B cell (primary cell): ENCODE results near the gene RAB11FIP3. TPM values are rescaled to one million over a fixed set of nuclear protein-coding genes. Genes with fewer than 3 reads are reported as not detected.

Source experiments
- ATAC-seq: fragments of 200-7000 bp; cut with Tn5 transposase; one replicate; pipeline ENCODE4 v1.10.0; 2021; ENCODE audit warnings: low read depth, mild to moderate bottlenecking, moderate number of reproducible peaks, moderate library complexity
- CTCF ChIA-PET: fragments of 350-600 bp; sonication (Branson Sonifier 250); formaldehyde crosslinking; loops from one replicate; lab custom pipeline; 2021; ENCODE audit warnings: antibody characterized with exemption, inconsistent platforms; lab: Charles Lee
- POLR2A ChIA-PET: fragments of 350-600 bp; sonication (Branson Sonifier 250); formaldehyde crosslinking; loops from one replicate; lab custom pipeline; 2021; ENCODE audit warnings: antibody characterized with exemption; lab: Charles Lee
- DNase-seq: peaks from one replicate; pipeline ENCODE4 v3.0.0; 2013
- H2AFZ ChIP-seq: 2 replicates; pipeline ENCODE4 v1.6.1; 2012; ENCODE audit warnings: mild to moderate bottlenecking, low read depth, low read length; ENCODE audit not compliant: insufficient read depth, poor library complexity, severe bottlenecking
- H3K27ac ChIP-seq, 2 donors: 1 replicate in 1 of 2; 2 replicates in 1 of 2; pipeline ENCODE4 v1.5.1; 2012 to 2013; ENCODE audit warnings: low read length in 2 of 2, mild to moderate bottlenecking in 2 of 2, moderate library complexity in 1 of 2
- H3K27me3 ChIP-seq, 4 experiments: fragments of 200-600 bp in 1 of 4; sonication (generic) in 1 of 4; replicated peaks in 1 of 4; 1 replicate in 2 of 4; 2 replicates in 2 of 4; pipeline versions ENCODE4 v1.6.1 to v1.7.0; 2013 to 2016; ENCODE audit warnings: low read length in 3 of 4, mild to moderate bottlenecking in 2 of 4, mixed read lengths in 1 of 4, moderate library complexity in 1 of 4; ENCODE audit not compliant: insufficient read depth in 4 of 4, control insufficient read depth in 3 of 4; ENCODE audit errors: control extremely low read depth in 1 of 4
- H3K36me3 ChIP-seq, 2 experiments: replicated peaks in 1 of 2; 1 replicate in 1 of 2; 2 replicates in 1 of 2; pipeline versions ENCODE4 v1.6.1 to v1.7.1; 2013; ENCODE audit warnings: low read length in 1 of 2; ENCODE audit not compliant: insufficient read depth in 2 of 2, control insufficient read depth in 1 of 2; ENCODE audit errors: control extremely low read depth in 1 of 2, extremely low read depth in 1 of 2
- H3K4me1 ChIP-seq, 2 donors: fragments of 200-600 bp in 1 of 2; sonication (generic) in 1 of 2; 1 replicate in 1 of 2; 2 replicates in 1 of 2; pipeline versions ENCODE4 v1.5.1 to v1.6.1; 2013 to 2017; ENCODE audit warnings: low read length in 2 of 2; ENCODE audit not compliant: control insufficient read depth in 2 of 2, insufficient read depth in 2 of 2
- H3K4me2 ChIP-seq: replicated peaks from 2 replicates; pipeline ENCODE3; 2012; ENCODE audit warnings: mild to moderate bottlenecking, low read depth, low read length; ENCODE audit not compliant: poor library complexity, severe bottlenecking
- H3K4me3 ChIP-seq, 5 experiments: fragments of 200-600 bp in 1 of 5; sonication (generic) in 1 of 5; 1 replicate in 3 of 5; 2 replicates in 2 of 5; pipeline versions ENCODE4 v1.5.1 to v1.7.0; 2011 to 2016; ENCODE audit warnings: low read length in 4 of 5, mild to moderate bottlenecking in 4 of 5, low read depth in 2 of 5, control low read depth in 1 of 5, moderate library complexity in 1 of 5; ENCODE audit not compliant: insufficient read depth in 1 of 5; ENCODE audit errors: control extremely low read depth in 1 of 5, extremely low read depth in 1 of 5
- H3K79me2 ChIP-seq: fragments of 200-600 bp; sonication (generic); one replicate; pipeline ENCODE4 v1.6.0; 2016; ENCODE audit warnings: low read length; ENCODE audit not compliant: control insufficient read depth, insufficient read depth
- H3K9ac ChIP-seq: fragments of 200-600 bp; sonication (generic); 2 replicates; pipeline ENCODE4 v1.6.1; 2017; ENCODE audit warnings: mild to moderate bottlenecking, low read length, moderate library complexity
- H3K9me3 ChIP-seq, 3 donors: one replicate each; pipeline versions ENCODE4 v1.6.1 to v1.7.1; 2013; ENCODE audit warnings: low read length in 2 of 3; ENCODE audit not compliant: control insufficient read depth in 2 of 3, insufficient read depth in 1 of 3; ENCODE audit errors: control extremely low read depth in 1 of 3
- H4K20me1 ChIP-seq: 2 replicates; pipeline ENCODE4 v1.6.0; 2012; ENCODE audit warnings: mild to moderate bottlenecking, low read length; ENCODE audit not compliant: insufficient read depth, control insufficient read depth, poor library complexity, severe bottlenecking
- H3K27ac Mint-ChIP-seq: one replicate; pipeline ENCODE4 v1.8.0; 2021; ENCODE audit warnings: mixed read lengths
- H3K27me3 Mint-ChIP-seq: one replicate; pipeline ENCODE4 v1.8.0; 2021; ENCODE audit warnings: mixed read lengths
- H3K4me1 Mint-ChIP-seq: one replicate; pipeline ENCODE4 v1.8.0; 2021; ENCODE audit warnings: mixed read lengths
- H3K4me3 Mint-ChIP-seq: one replicate; pipeline ENCODE4 v1.8.0; 2021; ENCODE audit warnings: mixed read lengths
- H3K9me3 Mint-ChIP-seq: one replicate; pipeline ENCODE4 v1.8.0; 2022; ENCODE audit warnings: mixed read lengths; ENCODE audit not compliant: insufficient read depth
- CTCF ChIP-seq: fragments of 200-600 bp; IDR thresholded peaks from one replicate; pipeline ENCODE4 v1.8.0; 2022; ENCODE audit warnings: antibody characterized with exemption, mild to moderate bottlenecking
- EZH2 ChIP-seq: IDR thresholded peaks from 2 replicates; pipeline ENCODE4 v1.6.1; 2012; ENCODE audit warnings: borderline replicate concordance, low read depth, mild to moderate bottlenecking, moderate library complexity, low read length; ENCODE audit not compliant: insufficient read depth, poor library complexity, severe bottlenecking
- WGBS: methylation state at CpG from one replicate; pipeline ENCODE4 v1.1.5; 2013; ENCODE audit warnings: missing lambda C conversion rate; ENCODE audit not compliant: insufficient coverage; 5-methylcytosine and 5-hydroxymethylcytosine counted together
- intact Hi-C: fragments of 100-400 bp; cut with micrococcal nuclease; formaldehyde crosslinking; loops from one replicate; pipeline ENCODE4 v1.10.0; 2022
- polyA plus RNA-seq: library from polyadenylated mRNA; depleted of rRNA; stranded (reverse); fragments of >200 nt; gene quantifications from 2 replicates; pipeline ENCODE4 v1.2.3, GENCODE V29; 2012
- total RNA-seq, 2 donors: library from RNA; stranded (reverse); fragments of 120-200 nt in 1 of 2; gene quantifications; 1 replicate in 1 of 2; 2 replicates in 1 of 2; pipeline versions ENCODE4 v1.2.3 to v1.2.4, GENCODE V29; 2013 to 2022

RAB11FIP3 gene
- total and polyA plus RNA-seq, 2 donors (not counting 1 experiment from before 2014, with no cell fraction given) = 24.3 to 57.2 TPM

- no peaks in the 10 kb centered on the region for H3K27me3 Mint-ChIP-seq
- TF ChIP-seq EZH2 (no peak), CTCF (no peak)
- WGBS = 97% methylated on average over 19 of the region's 20 CpGs
- no peak overlapping the region for H3K27ac Mint-ChIP-seq
- no peaks in the 10 kb centered on the region for H3K9me3 Mint-ChIP-seq
- H2AFZ ChIP-seq = no peak overlapping the region
- CTCF ChIA-PET = no interaction called here
- H3K9ac ChIP-seq = no peak overlapping the region
- intact Hi-C loops = no loop called here
- no peaks in the 10 kb centered on the region for H3K9me3 ChIP-seq
- H3K27ac ChIP-seq = no peak overlapping the region
- POLR2A ChIA-PET = no interaction called here
- no peaks in the 10 kb centered on the region for H3K27me3 ChIP-seq
- H3K4me2 ChIP-seq = no peak overlapping the region
- H3K79me2 ChIP-seq = peaks cover 23% of the 10 kb centered on the region
- no peak overlapping the region for H3K4me3 ChIP-seq
- peaks cover 6% of the 10 kb centered on the region for H4K20me1 ChIP-seq
- H3K4me3 Mint-ChIP-seq = no peak overlapping the region
- ATAC-seq (no peak), DNase-seq (no peak)
- no peaks in the 10 kb centered on the region for H3K4me1 Mint-ChIP-seq
- H3K36me3 ChIP-seq = peaks cover 0 to 6% of the 10 kb centered on the region in 2 experiments
- no peaks in the 10 kb centered on the region for H3K4me1 ChIP-seq
These were observed 35.3 kb downstream of the RAB11FIP3 start for GRCh38 chr16:460787-461186.

GRCh38 chr16:463071-463470, 37.6 kb downstream of the RAB11FIP3 start:
- WGBS = 89% methylated on average over 7 of the region's 11 CpGs
- POLR2A ChIA-PET = no interaction called here
- intact Hi-C loops = no loop called here

More at GRCh38 chr16:463071-463470, 37.6 kb downstream of the RAB11FIP3 start:
- no peak for TF ChIP-seq EZH2
- no peak for TF ChIP-seq CTCF
- H3K36me3 ChIP-seq = peaks cover 0 to 6% of the 10 kb centered on the region in 2 experiments
- no peaks in the 10 kb centered on the region for H3K27me3 Mint-ChIP-seq
- H3K27me3 ChIP-seq = no peaks in the 10 kb centered on the region
- no peak overlapping the region for H3K27ac ChIP-seq
- H3K79me2 ChIP-seq = peaks cover 31% of the 10 kb centered on the region
- no peaks in the 10 kb centered on the region for H3K9me3 Mint-ChIP-seq
- no peak overlapping the region for H3K4me3 ChIP-seq
- H3K9me3 ChIP-seq = no peaks in the 10 kb centered on the region
- no peak overlapping the region for H3K4me3 Mint-ChIP-seq
- H3K4me1 Mint-ChIP-seq = no peaks in the 10 kb centered on the region
- peaks cover 27% of the 10 kb centered on the region for H4K20me1 ChIP-seq
- H2AFZ ChIP-seq = no peak overlapping the region
- H3K27ac Mint-ChIP-seq = no peak overlapping the region
- H3K9ac ChIP-seq = no peak overlapping the region
- ATAC-seq (no peak), DNase-seq (no peak)
- no peaks in the 10 kb centered on the region for H3K4me1 ChIP-seq
- CTCF ChIA-PET = no interaction called here
- no peak overlapping the region for H3K4me2 ChIP-seq
